NCI-H1048 (cell line): Measurements from ENCODE around the gene PPL.
"Not testable (repeated sequence)": the region's sequence is repeated elsewhere in the genome, so short reads cannot be mapped to it uniquely, and the experiment has no call there.

ENCODE experiments used
- DNase-seq: peaks from one replicate; lab custom pipeline; 2025; lab: John Stamatoyannopoulos, UW

PPL gene

GRCh38 chr16:4936991-4937781 is at the start of gene PPL:
TSS of gene PPL (minus strand) at chr16:4937148. CDS start at chr16:4937045, 103 bp downstream.
- DNase-seq, result peak; percentile 30

GRCh38 chr16:4984174-4984990 is 47.4 kb upstream of the PPL start:
- no peak for DNase-seq

- no peak for DNase-seq
These were observed 45.3 kb upstream of the PPL start for GRCh38 chr16:4982056-4982867.

- DNase-seq, result no peak
These were observed 44.5 kb upstream of the PPL start for GRCh38 chr16:4981473-4981872.

- DNase-seq, result no peak
These were observed 43.7 kb upstream of the PPL start for GRCh38 chr16:4980691-4981090.

GRCh38 chr16:4979736-4980660 is 43.0 kb upstream of the PPL start:
- DNase-seq, result no peak

- DNase-seq, result no peak
These were observed 42.2 kb upstream of the PPL start for GRCh38 chr16:4979164-4979563.

GRCh38 chr16:4976611-4977145 is 39.7 kb upstream of the PPL start:
- no peak for DNase-seq

GRCh38 chr16:4976079-4976478 is 39.1 kb upstream of the PPL start:
- no peak for DNase-seq

GRCh38 chr16:4972938-4973587 is 36.1 kb upstream of the PPL start:
- no peak for DNase-seq

- DNase-seq, result no peak
These were observed 33.1 kb upstream of the PPL start for GRCh38 chr16:4970010-4970409.

- no peak for DNase-seq
These were observed 32.0 kb upstream of the PPL start for GRCh38 chr16:4968879-4969483.

- DNase-seq, result not testable (repeated sequence)
These were observed 31.3 kb upstream of the PPL start for GRCh38 chr16:4968278-4968677.

- DNase-seq, result no peak
These were observed 29.9 kb upstream of the PPL start for GRCh38 chr16:4966736-4967453.

GRCh38 chr16:4963527-4963926 is 26.6 kb upstream of the PPL start:
- DNase-seq, result not testable (repeated sequence)

GRCh38 chr16:4962716-4963115 is 25.8 kb upstream of the PPL start:
- DNase-seq, result no peak

GRCh38 chr16:4960579-4960978 is 23.6 kb upstream of the PPL start:
- DNase-seq, result no peak

- DNase-seq, result no peak
These were observed 21.8 kb upstream of the PPL start for GRCh38 chr16:4958510-4959438.
